Transverse colon (tissue), 4 donors: ENCODE measurements around the gene ELAVL4.

Experiments used
- EP300 ChIP-seq: sonication (generic); formaldehyde crosslinking; IDR thresholded peaks from one replicate; pipeline ENCODE4 v1.6.1; 2017; ENCODE audit warnings: antibody characterized with exemption, low read depth
- POLR2A ChIP-seq: fragments of 450-650 bp; IDR thresholded peaks from one replicate; pipeline ENCODE4 v1.6.1; 2016; ENCODE audit warnings: antibody characterized with exemption, mild to moderate bottlenecking, moderate library complexity
- POLR2AphosphoS5 ChIP-seq, 3 donors: sonication (generic); formaldehyde crosslinking; IDR thresholded peaks; one replicate each; pipeline ENCODE4 v1.6.1; 2016; ENCODE audit warnings: antibody characterized with exemption in 3 of 3
- TF ChIP-seq, protein P1 (sequence below), 5 experiments: fragments of 200-600 bp in 3 of 5; fragments of 450-650 bp in 2 of 5; sonication (generic) in 3 of 5; IDR thresholded peaks; 1 replicate in 2 of 5; 2 replicates in 3 of 5; pipeline ENCODE4 v1.5.1; 2016 to 2017; ENCODE audit warnings: antibody characterized with exemption in 5 of 5, inconsistent platforms in 3 of 5, mild to moderate bottlenecking in 2 of 5, moderate library complexity in 1 of 5

DNA sequence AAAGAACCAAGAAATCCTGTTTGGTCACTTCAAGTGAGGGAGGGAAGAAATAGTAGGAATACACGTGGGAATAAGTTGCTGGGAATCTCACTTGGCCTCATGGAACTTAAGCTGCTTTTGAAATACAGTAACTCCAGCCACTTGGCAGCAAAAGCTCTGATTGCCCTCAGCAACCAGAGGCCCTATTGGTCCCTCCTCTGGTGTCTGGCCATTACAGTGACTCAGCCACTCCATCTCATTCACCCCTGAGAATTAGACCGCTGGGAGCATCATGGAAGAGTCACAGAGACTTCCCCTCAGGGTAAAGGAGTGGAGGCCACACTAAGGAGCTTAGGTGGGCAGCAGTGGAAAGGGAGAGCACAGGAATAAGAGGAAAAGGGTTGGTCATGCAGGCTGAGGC is 99.6 kb downstream of the ELAVL4 start:
- TF ChIP-seq, protein P1, sequence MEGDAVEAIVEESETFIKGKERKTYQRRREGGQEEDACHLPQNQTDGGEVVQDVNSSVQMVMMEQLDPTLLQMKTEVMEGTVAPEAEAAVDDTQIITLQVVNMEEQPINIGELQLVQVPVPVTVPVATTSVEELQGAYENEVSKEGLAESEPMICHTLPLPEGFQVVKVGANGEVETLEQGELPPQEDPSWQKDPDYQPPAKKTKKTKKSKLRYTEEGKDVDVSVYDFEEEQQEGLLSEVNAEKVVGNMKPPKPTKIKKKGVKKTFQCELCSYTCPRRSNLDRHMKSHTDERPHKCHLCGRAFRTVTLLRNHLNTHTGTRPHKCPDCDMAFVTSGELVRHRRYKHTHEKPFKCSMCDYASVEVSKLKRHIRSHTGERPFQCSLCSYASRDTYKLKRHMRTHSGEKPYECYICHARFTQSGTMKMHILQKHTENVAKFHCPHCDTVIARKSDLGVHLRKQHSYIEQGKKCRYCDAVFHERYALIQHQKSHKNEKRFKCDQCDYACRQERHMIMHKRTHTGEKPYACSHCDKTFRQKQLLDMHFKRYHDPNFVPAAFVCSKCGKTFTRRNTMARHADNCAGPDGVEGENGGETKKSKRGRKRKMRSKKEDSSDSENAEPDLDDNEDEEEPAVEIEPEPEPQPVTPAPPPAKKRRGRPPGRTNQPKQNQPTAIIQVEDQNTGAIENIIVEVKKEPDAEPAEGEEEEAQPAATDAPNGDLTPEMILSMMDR (IDR thresholded peaks at IDR 0.05) = no peak
- TF ChIP-seq POLR2AphosphoS5 (IDR thresholded peaks at IDR 0.05) (no peak), EP300 (no peak), POLR2A (no peak)
